GM12875 (cell line): ENCODE results near the gene ATP1A2.

Source experiments
- H3K4me3 ChIP-seq: one replicate; pipeline ENCODE4 v1.5.1; 2011; ENCODE audit warnings: low read depth, low read length, control low read depth
- CTCF ChIP-seq: IDR thresholded peaks from 2 replicates; pipeline ENCODE4 v1.5.1; 2011; ENCODE audit warnings: low read depth, mild to moderate bottlenecking, control low read depth, inconsistent platforms, low read length, moderate library complexity, borderline replicate concordance; ENCODE audit not compliant: insufficient read depth

Gene ATP1A2

GRCh38 chr1:160139840-160140239 lies 24.3 kb downstream of the ATP1A2 start:
- no peak overlapping the region for H3K4me3 ChIP-seq
- no peak for TF ChIP-seq CTCF

- TF ChIP-seq CTCF = no peak
- no peak overlapping the region for H3K4me3 ChIP-seq
Observed at GRCh38 chr1:160143695-160144094, 28.1 kb downstream of the ATP1A2 start.

- no peak for TF ChIP-seq CTCF
- H3K4me3 ChIP-seq = no peak overlapping the region
Observed at GRCh38 chr1:160144921-160145320, 29.4 kb downstream of the ATP1A2 start.

GRCh38 chr1:160146107-160146506 lies 30.5 kb downstream of the ATP1A2 start:
- TF ChIP-seq CTCF = no peak

GRCh38 chr1:160148121-160148520 lies 32.6 kb downstream of the ATP1A2 start:
- TF ChIP-seq CTCF = no peak
- no peak overlapping the region for H3K4me3 ChIP-seq

More at GRCh38 chr1:160146107-160146506, 30.5 kb downstream of the ATP1A2 start:
- no peak overlapping the region for H3K4me3 ChIP-seq

GRCh38 chr1:160149233-160149632 lies 33.7 kb downstream of the ATP1A2 start:
- no peak for TF ChIP-seq CTCF
- no peak overlapping the region for H3K4me3 ChIP-seq

- no peak overlapping the region for H3K4me3 ChIP-seq
- no peak for TF ChIP-seq CTCF
Observed at GRCh38 chr1:160149716-160150115, 34.2 kb downstream of the ATP1A2 start.
